Fibroblast of lung (primary cell): ENCODE data around the gene ABCC9.

Experiments
- CTCF ChIP-seq, 2 donors: IDR thresholded peaks in 1 of 2; conservative IDR thresholded peaks in 1 of 2; 1 replicate in 1 of 2; 2 replicates in 1 of 2; pipeline ENCODE4 v1.5.1; 2011 to 2012; ENCODE audit warnings: low read length in 2 of 2, control low read depth in 1 of 2, inconsistent platforms in 1 of 2, low read depth in 1 of 2, mild to moderate bottlenecking in 1 of 2
- EZH2 ChIP-seq: IDR thresholded peaks from 2 replicates; pipeline ENCODE4 v1.5.1; 2012; ENCODE audit warnings: low read length, control low read depth, mild to moderate bottlenecking; ENCODE audit errors: missing control alignments

GRCh38 chr12:21985155-21985554 lies 43.9 kb upstream of the ABCC9 start:
- TF ChIP-seq CTCF (conservative IDR thresholded peaks at IDR 0.05 in 1 of 2, IDR thresholded peaks at IDR 0.05 in 1 of 2; ENCODE audit: low read depth in 1 of 2, low read length in 2 of 2) = no peak
- no peak for TF ChIP-seq EZH2
